Measurements from ENCODE around the gene RAPGEF5.

DNA sequence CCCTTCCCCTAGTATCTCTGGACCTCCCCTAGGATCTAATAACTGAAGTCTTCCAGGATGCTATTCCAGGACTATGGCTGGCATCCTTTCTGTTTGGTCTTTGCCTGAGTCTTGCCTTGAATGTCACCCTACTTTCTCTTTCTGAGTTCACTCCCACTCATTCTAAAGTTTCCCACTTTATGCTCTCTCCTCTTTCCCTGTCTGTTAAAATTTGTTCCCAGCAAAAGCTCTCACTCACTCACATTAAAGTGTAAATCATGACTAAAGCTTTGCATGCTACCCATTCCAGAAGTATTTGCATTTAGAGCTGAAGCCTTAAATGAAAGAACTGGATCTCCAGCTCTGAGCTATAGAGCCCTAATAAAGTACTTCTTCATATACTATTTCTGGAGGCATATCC, 42.1 kb upstream of the RAPGEF5 start:
- TF ChIP-seq POLR2A (IDR thresholded peaks at IDR 0.05; ENCODE audit: low read length) = no peak
- TF ChIP-seq GATA1 (IDR thresholded peaks at IDR 0.05; ENCODE audit: low read depth, low read length) = no peak

All from erythroblast (primary cell).